ENCODE results near the gene CNTNAP5. TPM values are rescaled to one million over a fixed set of nuclear protein-coding genes. Genes with fewer than 3 reads are reported as not detected.

The CNTNAP5 gene
- total and polyA plus RNA-seq, 2 of the 13 experiments (the other 11 are each of a cell fraction or from before 2014, with no cell fraction given), result not detected

DNA sequence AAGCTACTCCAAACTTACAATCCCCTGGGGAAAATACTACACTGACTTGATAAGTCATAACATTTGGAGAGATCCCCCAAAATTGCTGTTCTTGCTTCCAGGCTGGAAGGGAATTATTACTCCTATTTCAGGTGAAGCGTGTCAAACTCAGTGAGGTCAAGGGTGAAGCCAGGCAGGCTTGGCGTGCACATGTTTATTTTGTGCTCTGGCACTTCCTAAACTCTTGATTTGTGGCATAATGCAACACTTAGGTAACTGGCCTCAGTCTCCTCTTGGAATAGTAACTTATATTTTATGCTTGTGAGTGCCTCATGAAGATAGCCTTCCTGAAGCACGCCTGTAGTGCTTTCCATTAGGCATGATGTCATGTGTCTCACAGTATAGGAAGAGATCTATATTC, 751.2 kb downstream of the CNTNAP5 start:
- Histone ChIP-seq H3K4me1 (ENCODE audit: insufficient read depth, low read length) (no peaks in the 10 kb centered on the region), H3K4me2 (ENCODE audit: low read depth, low read length) (no peak overlapping the region), H3K9me3 (ENCODE audit: low read length) (no peaks in the 10 kb centered on the region), H3K27me3 (ENCODE audit: control insufficient read depth in 1 of 2, insufficient read depth in 2 of 2, low read length in 2 of 2) (no peaks in the 10 kb centered on the region), H3K4me3 (replicated peaks in 1 of 3; ENCODE audit: insufficient read depth in 1 of 3, low read depth in 2 of 3, low read length in 3 of 3) (no peak overlapping the region), H3K9ac (ENCODE audit: insufficient read depth, low read depth, low read length) (no peak overlapping the region), H3K36me3 (replicated peaks in 1 of 2; ENCODE audit: control insufficient read depth in 1 of 2, insufficient read depth in 2 of 2, low read length in 2 of 2) (no peaks in the 10 kb centered on the region), H3K27ac (ENCODE audit: extremely low read length, insufficient read depth, low read length) (no peak overlapping the region), H3K79me2 (ENCODE audit: insufficient read depth, low read length) (no peaks in the 10 kb centered on the region), H4K20me1 (ENCODE audit: insufficient read depth, low read length) (no peaks in the 10 kb centered on the region), H2AFZ (ENCODE audit: low read length) (no peak overlapping the region)
- DNase-seq (ENCODE audit: low spot score) (no peak), FAIRE-seq (no peak), ATAC-seq (no peak)
- intact Hi-C loops (cut with micrococcal nuclease; ENCODE audit: unreplicated experiment) (no loop called here), in situ Hi-C loops (cut with HindIII; ENCODE audit: extremely low pct_ligation_motif_present, low pct_unique_long_range_greater_than_20kb) (no loop called here)
- CTCF ChIA-PET (ENCODE audit: low intra/inter-chr PET ratio, low total read pairs), result no interaction called here
- TF ChIP-seq YEATS2 (CRISPR knock-in tag; IDR thresholded peaks at IDR 0.05; ENCODE audit: borderline replicate concordance), result no peak
- TF ChIP-seq ZSCAN20 (CRISPR knock-in tag; IDR thresholded peaks at IDR 0.05; ENCODE audit: borderline replicate concordance), result no peak
- TF ChIP-seq ZNF605 (CRISPR knock-in tag; IDR thresholded peaks at IDR 0.05), result no peak
- no peak for TF ChIP-seq ZNF496 (CRISPR knock-in tag; IDR thresholded peaks at IDR 0.05; ENCODE audit: insufficient replicate concordance)
- no peak for TF ChIP-seq ZNF160 (CRISPR knock-in tag; IDR thresholded peaks at IDR 0.05)
- TF ChIP-seq, protein P1, sequence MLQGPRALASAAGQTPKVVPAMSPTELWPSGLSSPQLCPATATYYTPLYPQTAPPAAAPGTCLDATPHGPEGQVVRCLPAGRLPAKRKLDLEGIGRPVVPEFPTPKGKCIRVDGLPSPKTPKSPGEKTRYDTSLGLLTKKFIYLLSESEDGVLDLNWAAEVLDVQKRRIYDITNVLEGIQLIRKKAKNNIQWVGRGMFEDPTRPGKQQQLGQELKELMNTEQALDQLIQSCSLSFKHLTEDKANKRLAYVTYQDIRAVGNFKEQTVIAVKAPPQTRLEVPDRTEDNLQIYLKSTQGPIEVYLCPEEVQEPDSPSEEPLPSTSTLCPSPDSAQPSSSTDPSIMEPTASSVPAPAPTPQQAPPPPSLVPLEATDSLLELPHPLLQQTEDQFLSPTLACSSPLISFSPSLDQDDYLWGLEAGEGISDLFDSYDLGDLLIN (CRISPR knock-in tag; IDR thresholded peaks at IDR 0.05; ENCODE audit: borderline replicate concordance), result no peak
- no peak for TF ChIP-seq ZBTB7A (CRISPR knock-in tag; IDR thresholded peaks at IDR 0.05)
- TF ChIP-seq, protein P2, sequence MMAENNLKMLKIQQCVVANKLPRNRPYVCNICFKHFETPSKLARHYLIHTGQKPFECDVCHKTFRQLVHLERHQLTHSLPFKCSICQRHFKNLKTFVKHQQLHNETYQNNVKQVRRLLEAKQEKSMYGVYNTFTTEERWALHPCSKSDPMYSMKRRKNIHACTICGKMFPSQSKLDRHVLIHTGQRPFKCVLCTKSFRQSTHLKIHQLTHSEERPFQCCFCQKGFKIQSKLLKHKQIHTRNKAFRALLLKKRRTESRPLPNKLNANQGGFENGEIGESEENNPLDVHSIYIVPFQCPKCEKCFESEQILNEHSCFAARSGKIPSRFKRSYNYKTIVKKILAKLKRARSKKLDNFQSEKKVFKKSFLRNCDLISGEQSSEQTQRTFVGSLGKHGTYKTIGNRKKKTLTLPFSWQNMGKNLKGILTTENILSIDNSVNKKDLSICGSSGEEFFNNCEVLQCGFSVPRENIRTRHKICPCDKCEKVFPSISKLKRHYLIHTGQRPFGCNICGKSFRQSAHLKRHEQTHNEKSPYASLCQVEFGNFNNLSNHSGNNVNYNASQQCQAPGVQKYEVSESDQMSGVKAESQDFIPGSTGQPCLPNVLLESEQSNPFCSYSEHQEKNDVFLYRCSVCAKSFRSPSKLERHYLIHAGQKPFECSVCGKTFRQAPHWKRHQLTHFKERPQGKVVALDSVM (CRISPR knock-in tag; IDR thresholded peaks at IDR 0.05), result no peak
- no peak for TF ChIP-seq LBX2 (CRISPR knock-in tag; IDR thresholded peaks at IDR 0.05; ENCODE audit: borderline replicate concordance)
- no peak for TF ChIP-seq ZNF350 (CRISPR knock-in tag; IDR thresholded peaks at IDR 0.05; ENCODE audit: borderline replicate concordance, low read depth)
- BruUV-seq (replicated peaks), result no TSS peak
- WGBS (ENCODE audit: low lambda C conversion rate), result 3% methylated on average over 3 of the region's 3 CpGs
- POLR2A ChIA-PET, result no interaction called here
